GM21515 (cell line): ENCODE measurements around the gene WNK2.
"Not testable (repeated sequence)": the region's sequence is repeated elsewhere in the genome, so short reads cannot be mapped to it uniquely, and the experiment has no call there.

Source experiments
- ATAC-seq: cut with Tn5 transposase; IDR thresholded peaks from one replicate; pipeline ENCODE4 v1.9.1; 2021; ENCODE audit not compliant: unreplicated experiment

Gene WNK2

DNA sequence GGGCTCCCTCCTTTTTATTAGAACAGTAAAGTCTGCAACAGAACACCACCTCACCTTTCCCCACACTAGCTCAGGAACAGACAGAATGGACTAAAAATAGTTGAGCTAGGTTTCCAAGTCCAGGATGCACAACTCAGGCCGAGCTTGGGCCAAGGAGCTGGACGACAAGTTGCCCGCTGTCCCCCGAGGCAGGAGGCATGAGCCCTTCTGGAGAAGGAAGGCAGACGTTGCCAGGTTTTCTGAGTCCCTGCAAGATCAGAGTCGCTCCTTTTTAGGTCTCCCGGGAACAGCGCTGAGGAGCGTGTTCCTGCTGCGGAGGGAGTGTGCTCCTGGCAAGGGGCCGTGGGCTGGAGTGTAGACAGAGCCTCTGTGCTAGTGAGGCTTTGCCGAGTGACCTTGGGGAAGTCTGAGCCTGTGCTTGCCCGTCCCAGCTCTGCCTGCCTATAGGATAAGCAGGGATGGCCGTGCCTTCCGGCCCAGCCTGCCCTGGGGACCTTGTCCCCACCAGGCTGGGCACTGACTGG is 121.6 kb downstream of the WNK2 start:
- no peak for ATAC-seq

DNA sequence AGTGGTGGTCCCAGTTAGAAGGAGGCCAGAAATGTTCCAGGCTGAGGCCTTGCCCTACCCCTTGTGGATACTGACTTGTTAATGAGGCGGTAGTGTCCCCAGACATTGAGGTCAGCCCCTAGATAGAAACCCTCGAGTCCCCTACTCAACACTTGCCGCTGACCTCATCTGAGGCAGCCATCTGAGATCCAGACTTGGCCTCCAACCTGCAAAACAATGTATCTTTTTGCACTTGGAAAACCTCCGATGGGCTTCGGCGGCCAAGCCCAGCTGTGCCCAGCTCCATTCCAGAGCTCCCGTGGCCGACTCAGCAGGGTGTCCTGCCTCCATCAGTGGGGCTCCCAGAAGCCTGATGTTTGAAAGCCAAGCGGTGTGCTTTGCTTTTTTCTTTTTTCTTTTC is 122.1 kb downstream of the WNK2 start:
- no peak for ATAC-seq

DNA sequence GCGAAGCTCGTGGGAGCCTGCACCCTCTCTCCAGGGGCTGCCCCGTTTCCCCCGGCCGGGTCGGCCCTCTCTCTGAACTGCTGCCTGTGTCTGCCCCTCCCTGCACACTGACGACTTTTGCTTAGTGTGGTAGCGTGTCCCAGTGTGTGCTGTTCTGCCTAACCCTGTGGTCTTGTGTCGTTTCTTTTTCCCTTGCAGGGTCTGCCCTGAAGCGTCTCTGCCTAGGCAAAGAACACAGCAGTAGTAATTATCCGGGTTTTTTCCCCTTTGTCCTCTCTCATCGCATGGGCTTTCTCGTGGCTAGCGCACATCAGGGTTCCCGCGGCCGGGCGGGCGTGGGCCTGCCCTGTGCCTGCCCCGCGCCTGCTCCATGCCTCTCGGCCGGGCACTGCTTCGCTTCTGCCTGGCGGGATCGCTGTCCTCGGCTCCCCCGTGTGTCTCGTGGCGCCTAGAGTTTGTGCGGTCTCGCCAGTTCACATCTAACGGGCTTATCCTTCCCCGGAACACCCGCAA is 122.7 kb downstream of the WNK2 start:
- no peak for ATAC-seq

DNA sequence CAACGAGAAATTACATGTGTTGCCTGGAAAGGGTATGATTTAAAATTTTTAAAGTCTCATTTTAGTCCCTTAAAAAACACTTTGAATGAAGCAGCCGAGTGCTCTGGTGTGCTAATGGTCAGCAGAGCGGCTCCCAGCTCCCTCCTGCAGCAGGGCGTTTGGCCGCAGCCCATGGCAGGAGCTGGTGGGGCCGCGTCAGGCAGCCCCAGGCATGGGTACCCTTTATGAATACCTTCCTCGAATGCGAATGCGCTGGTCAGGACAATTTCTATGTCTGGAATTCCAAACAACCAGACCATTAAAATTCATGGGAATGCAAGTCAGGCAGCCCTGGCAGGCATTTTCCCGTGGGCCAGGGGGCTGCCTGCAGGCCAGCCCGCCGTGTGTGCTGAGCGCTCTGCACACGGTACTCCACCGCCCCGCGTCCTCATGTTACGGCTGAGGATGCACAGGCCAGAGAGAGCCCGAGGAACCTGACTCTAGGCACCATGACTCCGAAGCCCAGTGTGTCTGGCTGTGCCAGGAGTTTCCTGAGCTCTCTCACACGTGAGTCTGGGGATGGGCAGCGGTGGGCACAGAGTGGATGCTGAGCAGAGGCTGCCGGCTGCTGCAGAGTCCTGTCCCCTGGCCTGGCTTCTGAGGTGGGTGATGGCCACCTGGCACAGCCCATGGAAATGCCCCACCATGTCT is 123.7 kb downstream of the WNK2 start:
- no peak for ATAC-seq

DNA sequence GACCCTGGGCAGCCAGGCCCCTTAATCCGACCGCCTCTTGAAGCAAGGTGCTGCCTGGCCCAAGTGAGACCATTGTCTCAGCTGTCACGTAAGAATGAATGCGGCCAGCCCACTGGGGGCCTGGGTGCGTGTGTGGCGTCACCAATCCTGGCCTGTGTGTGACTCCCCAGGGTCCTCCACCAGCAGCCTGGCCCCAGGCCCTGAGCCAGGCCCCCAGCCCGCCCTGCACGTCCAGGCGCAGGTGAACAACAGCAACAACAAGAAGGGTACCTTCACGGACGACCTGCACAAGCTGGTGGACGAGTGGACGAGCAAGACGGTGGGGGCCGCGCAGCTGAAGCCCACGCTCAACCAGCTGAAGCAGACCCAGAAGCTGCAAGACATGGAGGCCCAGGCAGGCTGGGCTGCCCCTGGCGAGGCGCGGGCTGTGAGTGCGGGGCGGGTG is 124.2 kb downstream of the WNK2 start:
- no peak for ATAC-seq

DNA sequence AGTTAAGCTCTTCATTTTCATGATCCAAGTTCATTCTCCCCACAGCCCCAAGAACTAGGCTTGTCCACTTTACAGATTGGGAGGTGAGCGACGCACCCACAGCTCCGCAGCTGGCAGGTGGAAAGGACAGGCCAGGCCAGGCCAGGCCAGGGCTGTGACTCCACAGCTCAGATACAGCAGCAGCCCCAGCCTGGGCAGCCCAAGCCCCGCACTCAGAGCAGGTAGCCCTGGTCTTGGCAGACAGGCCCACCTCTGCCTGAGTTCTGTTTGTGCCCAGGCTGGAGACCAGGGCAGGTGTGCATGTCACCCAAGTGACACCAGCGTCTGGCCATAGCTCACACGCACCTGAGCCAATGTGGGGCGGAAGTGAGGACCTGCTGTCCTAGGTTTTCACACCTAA is 124.7 kb downstream of the WNK2 start:
- ATAC-seq: no peak

DNA sequence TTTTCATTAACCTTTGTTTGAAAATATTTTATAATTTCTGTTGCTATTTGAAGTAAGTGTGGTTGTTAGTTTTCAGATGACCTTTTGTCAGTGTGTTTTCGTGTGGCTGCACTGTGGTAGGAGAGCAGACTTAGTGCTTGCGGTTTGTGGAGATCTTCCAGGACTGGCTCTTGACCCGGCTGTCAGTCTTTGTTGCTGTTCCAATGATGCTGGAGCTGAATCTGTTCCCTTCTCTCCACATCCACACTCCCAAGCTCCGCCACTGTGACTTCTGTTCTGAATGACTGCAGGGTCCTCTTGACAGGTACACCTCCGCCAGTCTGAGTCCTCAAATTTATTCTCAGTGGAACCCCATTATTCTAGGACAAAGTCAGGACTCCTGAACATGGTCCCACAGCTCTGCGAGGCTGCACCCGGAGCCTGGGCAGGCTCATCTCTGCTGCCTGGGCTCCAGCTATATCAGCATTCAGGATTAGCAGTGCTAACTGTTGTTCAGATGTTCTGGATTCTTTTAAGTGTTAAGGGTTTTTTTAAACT is 126.0 kb downstream of the WNK2 start:
- ATAC-seq: no peak

DNA sequence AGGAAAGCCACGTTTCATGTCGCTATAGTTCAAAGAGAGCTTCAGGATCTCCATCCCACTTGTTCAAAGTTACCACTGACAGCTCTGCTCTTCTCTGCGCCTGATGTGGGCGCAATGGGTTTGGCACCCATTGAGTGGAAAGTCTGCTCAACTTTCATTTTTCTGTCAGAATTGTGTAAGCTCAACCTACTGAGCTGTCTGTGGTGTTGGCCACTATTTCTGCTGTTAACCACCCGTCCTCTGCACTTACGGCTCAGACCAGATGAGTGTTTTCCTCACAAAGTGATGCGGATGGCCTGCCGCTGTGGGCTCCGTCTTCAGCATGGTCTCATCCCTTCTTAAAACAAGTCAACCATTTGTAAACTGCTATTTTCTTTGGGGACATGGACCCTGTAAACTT is 131.2 kb downstream of the WNK2 start:
- ATAC-seq: no peak

DNA sequence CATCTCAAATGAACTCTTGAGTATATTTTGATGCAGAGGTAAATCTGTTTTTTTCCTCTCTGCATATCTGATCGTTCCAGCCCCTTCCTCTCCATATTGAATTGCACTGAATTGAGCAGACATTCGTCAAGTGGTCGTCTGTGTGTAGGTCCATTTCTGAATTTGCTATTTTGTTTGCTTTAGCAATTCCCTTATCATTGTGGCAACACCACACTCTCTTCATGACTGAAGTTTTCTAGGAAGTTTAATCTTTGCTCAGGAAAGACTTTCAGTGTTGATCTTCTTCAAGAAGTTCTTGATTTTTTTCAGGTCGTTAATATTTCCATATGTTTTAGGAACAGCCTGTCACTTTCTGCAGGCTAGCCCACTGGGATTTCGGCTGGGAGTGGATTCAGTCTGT is 132.0 kb downstream of the WNK2 start:
- ATAC-seq: no peak

DNA sequence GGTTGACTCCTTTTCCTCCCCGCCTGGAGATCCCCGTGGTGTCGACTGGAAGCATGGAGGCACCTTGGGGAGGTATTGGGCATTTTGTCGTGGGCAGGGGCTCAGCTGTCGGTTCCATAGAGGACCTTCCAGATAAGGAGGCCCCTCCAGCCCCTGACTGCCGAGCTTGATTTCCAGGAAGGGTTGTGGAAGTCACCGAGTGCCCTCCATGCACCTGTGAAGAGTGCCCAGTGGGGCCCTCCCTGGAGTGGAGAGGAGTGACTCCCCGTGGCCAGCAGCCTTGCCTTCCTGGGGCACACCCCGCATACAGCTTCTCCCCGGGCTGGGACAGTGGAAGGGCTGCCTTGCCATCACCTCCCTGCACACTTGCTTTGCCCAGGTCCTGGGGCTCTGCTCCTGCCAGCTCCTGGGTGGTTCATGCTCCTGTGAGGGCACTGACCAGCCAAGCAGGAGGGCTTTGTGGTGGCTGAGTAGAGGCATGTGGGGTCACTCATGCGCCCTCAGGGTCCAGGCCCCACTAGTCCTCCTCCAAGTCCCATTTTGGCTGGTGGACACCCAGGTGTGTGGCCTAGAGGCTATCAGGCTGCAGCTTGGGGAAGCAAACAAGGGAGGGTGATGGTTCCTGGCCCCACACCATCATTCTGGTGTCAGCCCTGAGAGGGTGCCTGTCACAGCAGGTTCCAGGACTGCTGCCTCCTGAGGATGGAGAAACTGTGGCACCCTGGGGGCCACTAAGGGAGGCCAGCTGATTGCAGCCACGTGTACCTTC is 133.0 kb downstream of the WNK2 start:
- no peak for ATAC-seq

DNA sequence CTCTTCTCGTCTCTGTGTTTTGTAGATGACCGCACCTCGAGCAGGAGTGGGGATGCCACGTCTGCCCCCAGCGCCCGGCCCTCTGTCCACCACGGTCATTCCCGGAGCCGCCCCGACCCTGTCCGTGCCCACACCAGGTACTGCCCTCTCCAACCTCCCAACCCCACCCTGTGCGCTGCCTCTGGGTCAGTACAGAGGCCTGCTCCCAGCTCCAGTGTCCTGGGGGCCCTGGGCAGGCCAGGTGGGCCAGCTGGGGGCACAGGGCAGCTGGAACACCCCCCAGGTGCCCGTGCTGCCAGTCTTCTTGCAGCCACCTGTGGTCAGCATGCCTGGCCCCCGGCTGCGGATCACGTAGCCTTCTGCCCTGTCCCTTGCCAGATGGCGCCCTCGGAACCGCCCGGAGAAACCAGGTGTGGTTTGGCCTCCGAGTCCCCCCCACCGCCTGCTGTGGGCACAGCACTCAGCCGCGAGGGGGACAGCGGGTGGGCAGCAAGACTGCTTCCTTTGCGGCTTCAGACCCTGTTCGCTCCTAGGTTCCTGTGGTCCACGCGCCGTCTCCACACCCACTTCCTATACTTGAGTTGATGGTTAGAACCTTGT is 133.7 kb downstream of the WNK2 start:
- ATAC-seq: no peak

DNA sequence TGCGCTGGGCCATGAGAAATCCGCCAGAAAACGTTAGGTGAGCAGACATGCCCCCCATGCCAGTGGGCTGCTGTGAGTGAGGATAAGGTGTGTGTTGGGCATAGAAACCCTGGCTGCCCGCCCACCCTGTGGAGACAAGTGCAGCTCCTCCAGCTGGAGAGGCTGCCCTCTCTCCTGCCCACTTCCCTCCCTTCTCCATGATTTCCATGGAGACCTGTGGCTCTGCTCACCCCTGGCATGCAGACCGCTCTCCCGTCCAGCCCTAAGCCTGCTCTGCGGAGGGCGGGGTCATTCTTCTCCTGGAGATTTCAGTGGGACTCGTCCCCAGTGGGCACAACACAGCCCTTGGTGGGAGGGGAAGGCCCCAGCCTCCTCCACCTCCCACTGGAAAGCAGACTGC is 134.5 kb downstream of the WNK2 start:
- no peak for ATAC-seq

DNA sequence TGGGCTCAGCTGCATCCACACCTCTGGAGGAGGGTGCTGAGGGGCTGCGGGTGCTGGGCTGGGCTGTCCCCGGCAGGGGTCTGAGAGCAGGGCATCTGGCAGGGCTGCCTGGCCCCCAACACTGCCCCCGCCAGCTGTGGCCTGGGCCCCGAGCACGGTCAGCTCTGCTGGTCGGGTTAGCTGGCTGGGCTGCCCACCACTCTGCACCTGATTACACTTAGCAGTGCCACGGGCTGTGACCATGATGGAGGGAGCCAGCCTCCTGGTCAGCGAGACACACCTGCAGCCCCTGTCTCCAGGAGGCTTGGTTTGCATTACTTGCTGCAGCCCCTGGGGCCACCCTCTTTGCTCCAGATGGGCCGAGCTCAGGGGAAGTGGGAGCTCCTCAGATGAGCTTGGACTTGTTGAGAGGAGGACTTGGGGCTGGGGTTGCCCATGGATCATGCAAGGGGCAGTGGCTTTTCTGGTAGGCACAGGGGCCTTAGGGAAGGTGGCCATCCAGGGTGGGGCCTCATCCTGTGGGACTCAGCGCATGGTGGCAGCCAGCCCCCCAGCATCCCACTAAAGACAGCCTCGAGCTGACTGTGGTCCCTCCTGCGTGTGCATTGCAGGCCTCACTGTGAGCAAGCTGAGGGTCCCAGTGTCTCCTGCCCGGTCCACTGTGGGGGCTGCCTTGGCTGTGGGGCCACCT is 135.5 kb downstream of the WNK2 start:
- ATAC-seq: no peak

DNA sequence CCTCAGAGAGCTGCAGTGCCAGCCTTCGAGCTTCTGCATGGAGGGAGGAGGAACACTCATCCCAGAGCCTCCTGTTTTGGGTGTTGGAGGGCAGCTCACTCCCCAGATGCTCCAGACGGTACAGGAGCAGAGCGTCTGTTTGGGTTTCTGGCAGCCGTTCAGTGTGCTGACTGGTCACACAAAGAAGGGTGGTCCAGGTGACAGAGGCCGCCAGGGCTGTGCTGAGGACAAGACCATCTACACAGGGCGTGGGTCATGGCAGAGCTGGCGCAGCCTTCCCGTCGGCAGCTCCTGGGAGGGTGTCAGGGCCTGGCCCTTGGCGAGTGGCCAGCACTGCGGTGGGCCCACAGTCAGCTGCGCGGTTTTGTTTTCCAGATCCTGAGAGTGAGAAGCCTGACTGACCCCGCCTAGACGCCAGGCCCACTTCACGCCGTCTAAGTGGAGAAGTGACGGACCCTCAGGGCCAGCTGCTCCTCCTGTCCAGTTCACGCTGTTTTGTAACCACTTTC is 136.1 kb downstream of the WNK2 start:
- no peak for ATAC-seq

DNA sequence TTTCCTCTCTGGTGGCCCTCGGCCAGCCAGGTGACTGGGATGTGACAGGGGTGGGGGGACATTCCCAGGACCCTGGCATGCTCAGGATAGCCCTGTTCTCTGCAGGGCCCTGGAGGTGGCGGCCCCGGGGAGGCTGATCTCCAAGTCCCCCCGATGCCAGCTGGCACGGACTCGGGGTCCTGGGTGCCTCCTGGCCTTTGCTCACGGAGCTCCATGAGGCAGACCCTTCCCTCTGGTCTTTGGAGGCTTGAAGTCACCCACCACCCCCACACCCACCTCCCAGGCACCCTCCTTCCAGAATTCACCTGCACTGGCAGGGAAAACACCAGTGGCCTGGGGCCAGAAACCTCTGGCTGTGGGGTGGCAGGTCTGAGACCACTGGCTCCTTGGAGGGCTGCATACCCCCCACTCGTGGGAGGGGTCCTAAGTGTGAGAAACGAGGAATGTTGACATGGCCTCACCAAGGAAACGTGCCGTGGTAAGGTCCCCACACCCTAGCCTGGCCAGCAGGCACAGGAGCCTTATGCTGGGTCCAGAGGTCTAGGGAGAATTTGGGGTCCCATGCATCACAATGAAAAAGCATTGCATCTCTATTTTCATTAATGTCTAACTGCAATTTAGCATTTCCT is 136.8 kb downstream of the WNK2 start:
- ATAC-seq: no peak

DNA sequence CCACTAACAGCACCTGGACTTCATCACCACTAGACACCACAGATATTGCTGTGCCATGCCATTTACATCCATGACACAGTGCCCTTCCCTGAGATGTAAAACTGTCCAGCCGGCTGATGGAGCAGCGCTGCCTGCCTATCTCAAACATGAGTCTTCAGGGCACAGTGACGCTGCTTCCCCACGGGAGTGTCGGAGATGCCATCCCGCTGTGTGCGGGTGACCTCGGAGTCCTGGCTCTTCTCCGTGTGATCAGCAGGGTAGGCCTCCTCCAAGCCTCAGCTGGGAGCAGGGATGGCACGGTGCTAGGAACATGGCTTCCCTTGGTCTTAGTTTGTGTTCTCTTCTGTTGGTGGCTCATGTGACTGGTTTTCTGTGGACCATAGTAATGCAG is 137.3 kb downstream of the WNK2 start:
- ATAC-seq: no peak

DNA sequence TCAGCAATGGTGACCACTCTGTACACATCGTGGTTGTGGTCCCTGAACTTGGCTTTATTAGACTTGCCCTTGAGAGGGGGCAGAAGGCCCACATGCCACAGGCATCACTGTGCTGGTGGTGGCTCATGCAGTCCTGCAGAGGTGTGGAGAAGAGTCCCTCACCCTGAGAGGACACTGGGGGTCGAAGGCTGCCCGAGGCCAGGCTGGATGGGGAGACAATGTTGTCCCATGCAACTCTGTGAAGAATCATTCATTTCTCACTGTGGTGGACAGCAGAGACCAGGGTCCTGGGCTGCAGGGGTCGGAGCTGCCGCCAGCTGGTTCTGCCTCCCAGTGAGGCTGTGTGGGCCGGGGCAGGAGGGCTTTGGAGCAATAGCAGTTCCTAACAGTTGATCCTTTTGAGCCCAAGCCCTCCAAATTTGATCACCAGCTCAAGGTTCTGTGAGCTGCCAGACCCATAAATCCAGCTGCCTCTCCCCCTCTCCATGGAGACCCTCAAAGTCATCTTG is 139.6 kb downstream of the WNK2 start:
- ATAC-seq: not testable (repeated sequence)

DNA sequence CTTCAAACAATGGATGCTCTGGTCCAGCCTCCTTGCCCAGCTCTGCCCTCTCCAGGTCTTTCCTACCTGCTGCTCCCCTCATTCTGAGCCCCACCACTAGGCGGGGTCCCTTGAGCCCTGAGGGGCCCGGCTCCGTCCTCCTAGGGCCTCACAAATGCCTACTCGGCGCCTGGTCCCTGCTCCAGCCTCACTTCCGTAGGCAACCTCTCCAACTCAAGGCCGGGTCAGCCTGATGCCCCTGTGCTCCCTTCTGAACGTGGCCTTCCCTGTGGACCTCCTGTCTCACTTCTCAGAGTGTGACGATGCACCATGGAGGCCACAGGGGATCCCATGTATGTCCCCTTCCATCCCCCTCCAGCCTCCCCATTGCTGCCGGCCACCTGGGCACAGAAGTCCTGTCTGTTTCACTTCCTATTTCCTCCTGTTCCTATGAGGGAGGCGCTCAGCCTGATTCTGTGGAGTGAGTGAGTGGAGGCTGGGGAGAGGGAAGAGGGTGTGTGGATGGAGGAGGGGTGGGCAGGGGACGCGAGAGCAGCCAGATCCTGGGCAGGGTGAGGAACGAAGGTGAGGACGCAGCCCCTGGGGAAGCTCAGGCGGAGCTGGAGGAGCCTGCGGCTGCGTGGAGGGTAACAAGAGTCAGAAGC is 140.4 kb downstream of the WNK2 start:
- no peak for ATAC-seq

DNA sequence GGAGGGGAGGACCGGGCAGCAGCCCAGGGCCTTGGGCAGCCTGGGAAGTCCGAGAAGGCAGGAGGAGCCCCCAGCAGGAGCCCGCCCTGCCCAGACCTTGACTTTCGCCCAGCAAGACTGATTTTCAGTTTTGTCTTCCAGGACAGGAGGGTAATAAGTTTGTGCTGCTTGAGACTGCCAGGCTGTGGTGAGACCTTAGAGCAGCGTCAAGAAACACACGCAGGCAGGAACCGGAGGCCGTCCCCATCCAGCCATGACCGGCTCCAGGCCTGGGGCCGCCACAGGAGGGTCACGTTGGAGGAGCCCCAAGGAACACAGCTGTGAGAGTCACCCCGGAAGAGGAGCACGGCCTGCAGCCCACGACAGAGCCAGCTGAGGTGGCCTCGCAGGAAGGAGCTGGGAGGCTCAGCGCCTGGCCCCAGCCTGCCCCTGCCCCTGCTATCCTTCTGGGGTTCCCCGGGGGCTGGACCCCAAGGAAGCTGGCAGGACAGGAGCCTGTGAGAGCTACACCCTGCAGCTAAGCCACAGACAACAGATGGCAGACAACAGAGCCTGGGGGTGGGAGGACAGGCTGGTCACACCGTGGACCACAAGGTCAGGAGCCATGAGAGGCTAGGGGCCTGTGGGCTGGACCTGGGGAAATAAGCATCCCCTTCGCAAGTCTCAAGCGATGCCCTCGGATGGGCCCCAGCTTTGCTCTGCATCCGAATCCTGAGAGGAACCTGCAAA is 141.5 kb downstream of the WNK2 start:
- ATAC-seq: no peak
